ENCODE data around the gene TNS2. TPM values are rescaled to one million over a fixed set of nuclear protein-coding genes. Genes with fewer than 3 reads are reported as not detected.

TNS2 gene
- total RNA-seq, 1 donor from 2014 or later = 2.3 TPM

GRCh38 chr12:53048033-53048779 lies 1.7 kb upstream of the TNS2 start:
- Mint-ChIP-seq H3K4me1 (peaks cover 29% of the 10 kb centered on the region), H3K9me3 (no peaks in the 10 kb centered on the region), H3K4me3 (peak overlapping the region; percentile 48), H3K27me3 (no peaks in the 10 kb centered on the region), H3K27ac (peak overlapping the region; percentile 52), H3K36me3 (ENCODE audit: low read depth) (no peaks in the 10 kb centered on the region)
- intact Hi-C loops (cut with micrococcal nuclease) = no loop called here
- no peak for DNase-seq

- Mint-ChIP-seq H3K4me3 (peak overlapping the region; percentile 30), H3K9me3 (no peaks in the 10 kb centered on the region), H3K27me3 (no peaks in the 10 kb centered on the region), H3K36me3 (ENCODE audit: low read depth) (no peaks in the 10 kb centered on the region), H3K4me1 (peaks cover 33% of the 10 kb centered on the region), H3K27ac (no peak overlapping the region)
- intact Hi-C loops (cut with micrococcal nuclease) = no loop called here
- DNase-seq = no peak
Observed at GRCh38 chr12:53048780-53049401, 974 bp upstream of the TNS2 start.

DNA sequence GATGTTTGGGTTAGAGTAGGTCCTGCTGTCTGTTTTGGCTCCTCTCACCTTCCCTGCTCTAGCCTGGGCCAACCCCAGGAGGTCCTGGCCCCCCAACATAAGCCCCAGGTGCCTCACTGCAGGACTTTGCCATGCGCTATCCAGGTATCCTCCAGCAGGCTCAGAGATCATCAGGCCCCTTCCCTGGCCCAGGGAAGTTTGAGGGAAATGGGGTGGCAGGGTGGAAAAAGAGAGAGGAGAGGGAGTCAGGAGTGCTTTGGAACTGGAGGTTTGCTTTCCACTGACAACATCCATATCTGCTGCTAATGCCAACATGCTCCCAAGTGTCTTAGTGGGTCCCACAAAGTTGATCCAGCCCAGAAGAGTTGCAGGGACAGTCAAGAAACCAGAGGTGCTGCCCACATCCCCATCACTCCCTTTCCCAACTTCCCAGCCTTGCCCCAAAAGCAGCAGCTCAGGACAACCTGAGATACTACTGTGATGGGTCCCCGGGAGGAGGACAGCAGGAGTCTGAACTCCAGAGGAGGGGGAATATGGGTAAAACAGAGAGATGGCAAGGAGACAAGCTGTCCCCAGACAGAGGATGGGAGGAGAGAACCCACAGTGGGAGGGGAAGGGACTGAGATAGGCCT lies 677 bp downstream of the TNS2 start:
- Mint-ChIP-seq H3K27ac (no peak overlapping the region), H3K27me3 (peaks cover 2% of the 10 kb centered on the region), H3K4me1 (peaks cover 32% of the 10 kb centered on the region), H3K9me3 (no peaks in the 10 kb centered on the region), H3K4me3 (no peak overlapping the region), H3K36me3 (ENCODE audit: low read depth) (no peaks in the 10 kb centered on the region)
- intact Hi-C loops (cut with micrococcal nuclease) = loop anchor here (5.0 kb wide), 1 partner anchor 47 kb away; the partner anchor contains the start of gene IGFBP6
- DNase-seq = no peak

GRCh38 chr12:53051058-53051880 lies 1.4 kb downstream of the TNS2 start:
- Mint-ChIP-seq H3K36me3 (ENCODE audit: low read depth) (no peaks in the 10 kb centered on the region), H3K27me3 (peaks cover 2% of the 10 kb centered on the region)

DNA sequence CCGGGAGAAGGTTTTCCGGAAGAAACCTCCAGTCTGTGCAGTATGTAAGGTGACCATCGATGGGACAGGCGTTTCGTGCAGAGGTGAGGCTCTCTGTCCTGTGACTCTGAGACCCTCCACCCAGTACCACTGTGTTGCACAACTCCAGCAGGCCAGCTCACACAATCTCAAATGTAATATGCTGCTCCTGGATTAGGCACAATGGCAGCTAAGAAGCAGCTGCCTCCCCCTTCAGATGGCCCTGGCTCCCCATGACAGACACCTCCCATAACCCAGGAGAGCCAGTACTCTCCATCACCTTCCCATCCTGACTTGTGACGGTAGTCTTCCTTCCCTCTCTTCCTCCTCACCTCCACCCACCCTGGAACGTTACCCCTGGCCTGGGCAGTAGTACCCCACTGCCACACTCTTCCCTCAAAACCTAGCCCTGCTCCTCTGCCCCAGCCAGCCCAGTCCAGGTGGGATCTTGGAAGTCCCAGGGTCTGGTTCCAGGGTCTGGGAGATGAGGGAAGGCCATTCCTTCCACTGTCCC lies 2.1 kb downstream of the TNS2 start:
- intact Hi-C loops (cut with micrococcal nuclease) = loop anchor here (5.0 kb wide), 1 partner anchor 45 kb away; the partner anchor contains the start of gene IGFBP6
- peaks cover 20% of the 10 kb centered on the region for H3K4me1 Mint-ChIP-seq

More at GRCh38 chr12:53051058-53051880, 1.4 kb downstream of the TNS2 start:
- H3K27ac Mint-ChIP-seq = no peak overlapping the region
- no peak overlapping the region for H3K4me3 Mint-ChIP-seq
- DNase-seq = no peak
- intact Hi-C loops (cut with micrococcal nuclease) = loop anchor here (5.0 kb wide), 1 partner anchor 46 kb away; the partner anchor contains the start of gene IGFBP6
- no peaks in the 10 kb centered on the region for H3K9me3 Mint-ChIP-seq
- H3K4me1 Mint-ChIP-seq = peaks cover 25% of the 10 kb centered on the region

DNA sequence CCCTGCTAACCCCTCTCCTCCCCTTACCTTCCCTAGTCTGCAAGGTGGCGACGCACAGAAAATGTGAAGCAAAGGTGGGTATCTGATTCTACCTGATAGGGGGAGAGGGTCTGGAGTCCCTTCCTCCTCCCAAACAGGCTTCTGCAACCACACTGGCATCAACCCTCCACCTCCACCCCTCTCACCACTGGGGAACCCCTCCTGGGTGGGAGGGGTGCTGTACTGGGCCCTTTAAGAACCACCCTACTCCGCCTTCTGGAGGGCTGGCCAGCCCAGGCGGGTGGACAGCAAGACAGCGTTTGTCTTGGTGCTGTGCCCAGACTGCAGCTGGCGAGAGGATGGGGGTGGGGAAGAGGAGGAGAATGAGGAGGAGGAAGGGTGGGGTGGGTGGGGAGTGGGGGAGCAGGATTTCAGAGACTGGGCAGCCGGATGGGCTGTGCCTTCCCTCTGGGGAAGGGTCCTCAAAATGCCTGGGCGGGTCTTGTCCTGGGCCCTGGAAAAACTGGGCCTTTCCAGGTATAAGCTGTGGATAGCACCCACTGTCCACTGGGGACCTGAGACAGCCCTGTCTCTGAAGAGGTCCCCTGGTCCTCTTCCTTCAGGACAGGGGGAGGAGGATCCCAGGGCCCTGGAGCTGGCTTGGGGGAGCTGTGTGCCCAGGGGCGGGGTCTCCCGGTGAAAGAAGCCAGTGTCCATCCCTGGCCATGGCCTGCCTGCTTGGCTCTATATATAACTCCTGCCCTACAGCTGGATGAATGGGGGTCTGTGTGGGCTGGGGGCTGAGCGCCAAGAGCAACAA lies 2.8 kb downstream of the TNS2 start:
- Mint-ChIP-seq H3K36me3 (ENCODE audit: low read depth) (no peaks in the 10 kb centered on the region), H3K4me3 (no peak overlapping the region), H3K9me3 (no peaks in the 10 kb centered on the region), H3K27ac (no peak overlapping the region), H3K27me3 (peaks cover 4% of the 10 kb centered on the region), H3K4me1 (peaks cover 20% of the 10 kb centered on the region)
- intact Hi-C loops (cut with micrococcal nuclease) = loop anchor here (5.0 kb wide), 1 partner anchor 45 kb away; the partner anchor contains the start of gene IGFBP6
- no peak for DNase-seq

More for the DNA sequence above, 2.1 kb downstream of the TNS2 start:
- Mint-ChIP-seq H3K27me3 (peaks cover 4% of the 10 kb centered on the region), H3K4me3 (no peak overlapping the region), H3K36me3 (ENCODE audit: low read depth) (no peaks in the 10 kb centered on the region), H3K27ac (peak overlapping the region; percentile 67), H3K9me3 (no peaks in the 10 kb centered on the region)
- DNase-seq = no peak

- no peaks in the 10 kb centered on the region for H3K36me3 Mint-ChIP-seq (ENCODE audit: low read depth)
- peaks cover 4% of the 10 kb centered on the region for H3K27me3 Mint-ChIP-seq
- H3K9me3 Mint-ChIP-seq = no peaks in the 10 kb centered on the region
- peak; percentile 88 for DNase-seq
- peaks cover 20% of the 10 kb centered on the region for H3K4me1 Mint-ChIP-seq
- H3K27ac Mint-ChIP-seq = peak overlapping the region; percentile 93
- intact Hi-C loops (cut with micrococcal nuclease) = loop anchor here (2.0 to 5.0 kb wide), 2 partner anchors 25 to 44 kb away; partner anchors contain the start of genes IGFBP6 and SPRYD3
- peak overlapping the region; percentile 98 for H3K4me3 Mint-ChIP-seq
Observed at GRCh38 chr12:53053218-53054111, 3.6 kb downstream of the TNS2 start.

DNA sequence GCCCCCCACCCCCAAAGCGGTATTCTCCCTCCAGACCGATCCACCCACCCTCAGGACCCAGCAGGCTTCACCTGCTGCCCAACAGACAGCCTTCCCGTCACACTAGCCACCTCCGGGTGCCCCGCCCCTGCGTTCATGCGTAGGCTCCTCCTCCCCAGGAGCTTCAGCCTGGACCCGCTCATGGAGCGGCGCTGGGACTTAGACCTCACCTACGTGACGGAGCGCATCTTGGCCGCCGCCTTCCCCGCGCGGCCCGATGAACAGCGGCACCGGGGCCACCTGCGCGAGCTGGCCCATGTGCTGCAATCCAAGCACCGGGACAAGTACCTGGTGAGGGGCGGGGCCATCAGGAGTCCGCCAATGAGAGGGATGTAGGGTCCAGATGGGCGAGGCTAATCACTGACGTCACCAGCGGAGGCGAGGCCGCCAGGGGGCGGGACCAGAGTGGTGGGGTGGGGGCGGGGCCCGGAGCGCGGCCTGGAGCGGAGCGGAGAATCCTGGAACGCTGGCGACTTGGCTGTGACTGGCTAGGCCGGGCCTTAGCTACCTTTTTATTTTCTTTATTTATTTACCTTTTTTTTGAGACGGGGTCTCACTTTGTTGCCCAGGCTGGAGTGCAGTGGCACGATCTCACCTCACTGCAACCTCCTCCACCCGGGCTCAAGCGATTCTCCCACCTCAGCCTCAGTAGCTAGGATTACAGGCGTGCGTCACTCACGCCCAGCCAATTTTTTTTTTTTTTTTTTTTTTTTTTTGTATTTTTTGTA lies 4.4 kb downstream of the TNS2 start:
- peak; percentile 97 for DNase-seq
- peaks cover 13% of the 10 kb centered on the region for H3K4me1 Mint-ChIP-seq
- H3K27ac Mint-ChIP-seq = peak overlapping the region; percentile 93
- peaks cover 4% of the 10 kb centered on the region for H3K27me3 Mint-ChIP-seq
- H3K4me3 Mint-ChIP-seq = peak overlapping the region; percentile 98
- no peaks in the 10 kb centered on the region for H3K9me3 Mint-ChIP-seq
- intact Hi-C loops (cut with micrococcal nuclease) = loop anchor here (2.0 to 5.0 kb wide), 2 partner anchors 25 to 43 kb away; partner anchors contain the start of genes IGFBP6 and SPRYD3
- no peaks in the 10 kb centered on the region for H3K36me3 Mint-ChIP-seq (ENCODE audit: low read depth)

DNA sequence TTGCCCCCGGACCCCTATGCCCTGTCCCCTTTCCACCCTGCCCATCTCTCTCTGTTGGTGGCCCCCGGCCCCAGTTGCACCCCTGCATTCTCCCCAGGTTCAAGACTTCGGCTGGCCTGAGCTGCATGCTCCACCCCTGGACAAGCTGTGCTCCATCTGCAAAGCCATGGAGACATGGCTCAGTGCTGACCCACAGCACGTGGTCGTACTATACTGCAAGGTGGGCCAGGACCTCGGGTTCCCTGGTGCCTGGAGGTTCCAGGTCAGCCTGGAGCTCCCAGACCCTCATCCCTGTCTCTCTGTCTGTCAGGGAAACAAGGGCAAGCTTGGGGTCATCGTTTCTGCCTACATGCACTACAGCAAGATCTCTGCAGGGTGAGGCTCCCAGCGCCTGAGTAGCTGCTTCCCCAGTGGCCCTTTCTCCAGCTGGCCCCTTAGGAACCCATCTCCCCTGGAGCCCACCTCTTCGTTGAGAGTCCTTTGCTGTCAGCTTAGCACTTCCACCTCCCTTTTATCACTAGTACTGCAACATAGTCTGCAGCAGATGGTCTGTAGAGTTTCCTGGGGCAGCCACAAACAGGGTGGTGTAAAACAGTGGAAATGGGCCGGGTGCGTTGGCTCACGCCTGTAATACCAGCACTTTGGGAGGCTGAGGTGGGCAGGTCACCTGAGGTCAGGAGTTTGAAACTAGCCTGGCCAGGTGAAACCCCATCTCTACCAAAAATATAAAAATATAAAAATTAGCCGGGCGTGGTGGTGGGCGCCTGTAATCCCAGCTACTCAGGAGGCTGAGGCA lies 5.8 kb downstream of the TNS2 start:
- no peak for DNase-seq
- Mint-ChIP-seq H3K4me1 (peaks cover 10% of the 10 kb centered on the region), H3K27me3 (peaks cover 4% of the 10 kb centered on the region), H3K4me3 (peak overlapping the region; percentile 49), H3K27ac (no peak overlapping the region), H3K36me3 (ENCODE audit: low read depth) (no peaks in the 10 kb centered on the region), H3K9me3 (no peaks in the 10 kb centered on the region)
- intact Hi-C loops (cut with micrococcal nuclease) = loop anchor here (2.0 kb wide), 1 partner anchor 23 kb away; the partner anchor contains the start of gene SPRYD3

GRCh38 chr12:53056296-53056695 lies 6.4 kb downstream of the TNS2 start:
- Mint-ChIP-seq H3K4me3 (no peak overlapping the region), H3K27ac (no peak overlapping the region), H3K9me3 (no peaks in the 10 kb centered on the region), H3K36me3 (ENCODE audit: low read depth) (no peaks in the 10 kb centered on the region), H3K4me1 (peaks cover 10% of the 10 kb centered on the region), H3K27me3 (peaks cover 4% of the 10 kb centered on the region)
- intact Hi-C loops (cut with micrococcal nuclease) = no loop called here
- DNase-seq = no peak

DNA sequence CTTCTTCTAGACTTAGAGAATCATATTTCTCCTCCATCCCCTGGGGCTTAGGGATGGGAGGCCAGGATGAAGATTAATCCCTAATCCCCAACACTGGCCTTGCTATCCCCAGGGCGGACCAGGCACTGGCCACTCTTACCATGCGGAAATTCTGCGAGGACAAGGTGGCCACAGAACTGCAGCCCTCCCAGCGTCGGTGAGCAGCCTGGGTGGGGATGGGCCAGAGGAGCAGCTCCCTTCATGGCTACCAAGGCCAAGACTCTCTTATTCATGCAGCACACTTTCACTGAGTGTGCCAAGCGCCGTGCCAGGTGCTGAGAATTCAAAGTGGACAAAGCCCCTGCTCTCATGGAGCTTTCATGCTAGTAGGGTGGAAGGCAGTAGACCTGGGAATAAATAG lies 7.0 kb downstream of the TNS2 start:
- H3K4me1 Mint-ChIP-seq = peaks cover 10% of the 10 kb centered on the region
- H3K4me3 Mint-ChIP-seq = no peak overlapping the region
- intact Hi-C loops (cut with micrococcal nuclease) = no loop called here
- no peak overlapping the region for H3K27ac Mint-ChIP-seq
- DNase-seq = no peak
- H3K9me3 Mint-ChIP-seq = no peaks in the 10 kb centered on the region
- no peaks in the 10 kb centered on the region for H3K36me3 Mint-ChIP-seq (ENCODE audit: low read depth)
- peaks cover 4% of the 10 kb centered on the region for H3K27me3 Mint-ChIP-seq
